Neuronal stem cell (in vitro differentiated cells): ENCODE results near the gene MLST8.
A peak's percentile ranks its signal among the peaks of the same experiment; 100 is the strongest.

ENCODE experiments used
- DNase-seq: peaks from one replicate; pipeline ENCODE4 v3.0.0-alpha.2; 2013; ENCODE audit warnings: low spot score
- H2AFZ ChIP-seq: one replicate; pipeline ENCODE4 v1.6.1; 2013; ENCODE audit warnings: mild to moderate bottlenecking, low read length, inconsistent platforms
- H2AK5ac ChIP-seq: 2 replicates; pipeline ENCODE4 v1.6.1; 2013; ENCODE audit warnings: low read depth, mild to moderate bottlenecking, inconsistent platforms, low read length, moderate library complexity, mixed read lengths
- H2BK120ac ChIP-seq: 2 replicates; pipeline ENCODE4 v1.6.1; 2013; ENCODE audit warnings: low read depth, mild to moderate bottlenecking, inconsistent platforms, low read length, moderate library complexity, mixed read lengths
- H2BK12ac ChIP-seq: one replicate; pipeline ENCODE4 v1.6.1; 2013; ENCODE audit warnings: low read length, inconsistent platforms
- H2BK15ac ChIP-seq: 2 replicates; pipeline ENCODE4 v1.6.1; 2013; ENCODE audit warnings: mild to moderate bottlenecking, low read length, inconsistent platforms, mixed read lengths
- H2BK5ac ChIP-seq: one replicate; pipeline ENCODE4 v1.6.1; 2013; ENCODE audit warnings: inconsistent platforms, mild to moderate bottlenecking, low read length, moderate library complexity
- H3K14ac ChIP-seq: one replicate; pipeline ENCODE4 v1.6.1; 2013; ENCODE audit warnings: low read length, inconsistent platforms
- H3K18ac ChIP-seq: 2 replicates; pipeline ENCODE4 v1.6.1; 2013; ENCODE audit warnings: low read length, inconsistent platforms
- H3K23ac ChIP-seq: 2 replicates; pipeline ENCODE4 v1.6.1; 2013; ENCODE audit warnings: low read depth, mild to moderate bottlenecking, mixed read lengths, low read length, inconsistent platforms; ENCODE audit not compliant: poor library complexity
- H3K27ac ChIP-seq: replicated peaks from 3 replicates; pipeline ENCODE4 v1.5.1; 2013; ENCODE audit warnings: low read length, inconsistent platforms
- H3K27me3 ChIP-seq, 3 experiments: 2 replicates each; pipeline ENCODE4 v1.6.1; 2013; ENCODE audit warnings: low read length in 3 of 3, mild to moderate bottlenecking in 2 of 3, inconsistent platforms in 1 of 3, low read depth in 1 of 3, mixed read lengths in 1 of 3, moderate library complexity in 1 of 3; ENCODE audit not compliant: control insufficient read depth in 3 of 3, insufficient read depth in 3 of 3
- H3K36me3 ChIP-seq, 2 donors: replicated peaks in 1 of 2; 2 replicates each; pipeline ENCODE4 v1.6.1; 2013; ENCODE audit warnings: low read length in 2 of 2; ENCODE audit not compliant: control insufficient read depth in 2 of 2, insufficient read depth in 2 of 2
- H3K4ac ChIP-seq: 2 replicates; pipeline ENCODE4 v1.6.1; 2013; ENCODE audit warnings: inconsistent platforms, mild to moderate bottlenecking, low read length, moderate library complexity
- H3K4me1 ChIP-seq, 2 donors: 1 replicate in 1 of 2; 2 replicates in 1 of 2; pipeline ENCODE4 v1.6.1; 2013; ENCODE audit warnings: low read length in 2 of 2, low read depth in 1 of 2; ENCODE audit not compliant: control insufficient read depth in 2 of 2, insufficient read depth in 1 of 2
- H3K4me2 ChIP-seq: one replicate; pipeline ENCODE4 v1.6.1; 2013; ENCODE audit warnings: mild to moderate bottlenecking, low read length, inconsistent platforms; ENCODE audit not compliant: insufficient read depth, poor library complexity, severe bottlenecking
- H3K4me3 ChIP-seq, 2 donors: 2 replicates each; pipeline ENCODE4 v1.5.1; 2013; ENCODE audit warnings: low read length in 2 of 2, mild to moderate bottlenecking in 2 of 2, inconsistent platforms in 1 of 2, moderate library complexity in 1 of 2
- H3K79me1 ChIP-seq: one replicate; pipeline ENCODE4 v1.6.1; 2013; ENCODE audit warnings: low read depth, mild to moderate bottlenecking, inconsistent platforms, low read length, moderate library complexity
- H3K9ac ChIP-seq: one replicate; pipeline ENCODE4 v1.6.1; 2013; ENCODE audit warnings: mild to moderate bottlenecking, low read depth, low read length, inconsistent platforms; ENCODE audit not compliant: poor library complexity
- H3K9me3 ChIP-seq, 2 donors: replicated peaks in 1 of 2; 2 replicates each; pipeline versions ENCODE3 to v1.6.1; 2013; ENCODE audit warnings: low read length in 2 of 2, mild to moderate bottlenecking in 2 of 2, inconsistent platforms in 1 of 2, low read depth in 1 of 2, mixed read lengths in 1 of 2, moderate library complexity in 1 of 2; ENCODE audit not compliant: control insufficient read depth in 2 of 2, insufficient read depth in 1 of 2
- H4K8ac ChIP-seq: one replicate; pipeline ENCODE4 v1.6.1; 2013; ENCODE audit warnings: low read depth, mild to moderate bottlenecking, inconsistent platforms, low read length, moderate library complexity
- H4K91ac ChIP-seq: one replicate; pipeline ENCODE4 v1.6.1; 2013; ENCODE audit warnings: low read length, low read depth, mild to moderate bottlenecking, inconsistent platforms; ENCODE audit not compliant: poor library complexity
- WGBS, 2 donors: extraction: QIAGEN DNeasy Blood & Tissue Kit; methylation state at CpG; one replicate each; pipeline ENCODE4 v1.1.7; 2013; ENCODE audit warnings: missing lambda C conversion rate in 2 of 2, mixed read lengths in 1 of 2; ENCODE audit not compliant: insufficient read length in 2 of 2, insufficient replicate concordance in 1 of 2; ENCODE audit errors: extremely low coverage in 2 of 2; 5-methylcytosine and 5-hydroxymethylcytosine counted together

The MLST8 gene

GRCh38 chr16:2166263-2167067 is 38.8 kb upstream of the MLST8 start:
- H3K27me3 ChIP-seq: no peaks in the 10 kb centered on the region
- H3K9me3 ChIP-seq: no peaks in the 10 kb centered on the region
- H2BK5ac ChIP-seq: no peak overlapping the region
- no peak overlapping the region for H3K23ac ChIP-seq
- WGBS, 2 donors: no CpG with 5 or more reads among the region's 17 CpGs
- H4K91ac ChIP-seq: no peak overlapping the region
- no peak overlapping the region for H3K27ac ChIP-seq
- DNase-seq: no peak
- no peak overlapping the region for H3K4me3 ChIP-seq
- H2BK120ac ChIP-seq: no peak overlapping the region
- H3K18ac ChIP-seq: no peak overlapping the region
- H3K4ac ChIP-seq: no peak overlapping the region
- H3K4me1 ChIP-seq: no peaks in the 10 kb centered on the region
- no peak overlapping the region for H4K8ac ChIP-seq
- H2BK12ac ChIP-seq: no peak overlapping the region
- H3K9ac ChIP-seq: no peak overlapping the region
- peaks cover 24% of the 10 kb centered on the region for H3K79me1 ChIP-seq
- no peak overlapping the region for H2BK15ac ChIP-seq
- H3K36me3 ChIP-seq: peaks cover 15 to 55% of the 10 kb centered on the region in 2 donors
- no peak overlapping the region for H2AFZ ChIP-seq
- H3K4me2 ChIP-seq: no peak overlapping the region
- no peak overlapping the region for H2AK5ac ChIP-seq
- H3K14ac ChIP-seq: no peak overlapping the region

GRCh38 chr16:2167068-2167638 is 38.1 kb upstream of the MLST8 start:
- Histone ChIP-seq H3K36me3 (peaks cover 16 to 62% of the 10 kb centered on the region in 2 donors), H3K79me1 (peaks cover 25% of the 10 kb centered on the region), H2BK120ac (no peak overlapping the region), H3K4me3 (no peak overlapping the region), H2AK5ac (no peak overlapping the region), H3K27ac (no peak overlapping the region), H3K27me3 (no peaks in the 10 kb centered on the region), H2BK12ac (peak overlapping the region; percentile 22), H3K9ac (no peak overlapping the region), H3K18ac (no peak overlapping the region), H3K14ac (no peak overlapping the region), H2AFZ (no peak overlapping the region), H3K4ac (no peak overlapping the region), H4K8ac (no peak overlapping the region), H4K91ac (no peak overlapping the region), H3K9me3 (no peaks in the 10 kb centered on the region), H3K23ac (peak overlapping the region; percentile 20), H2BK5ac (no peak overlapping the region), H3K4me2 (peak overlapping the region; percentile 11), H2BK15ac (no peak overlapping the region), H3K4me1 (no peaks in the 10 kb centered on the region)
- WGBS, 2 donors: no CpG with 5 or more reads among the region's 18 CpGs
- DNase-seq: no peak

- H2BK12ac ChIP-seq: no peak overlapping the region
- H3K27ac ChIP-seq: no peak overlapping the region
- H4K8ac ChIP-seq: no peak overlapping the region
- no peak overlapping the region for H4K91ac ChIP-seq
- no peak overlapping the region for H2BK15ac ChIP-seq
- no peak overlapping the region for H2AFZ ChIP-seq
- no peak for DNase-seq
- H3K18ac ChIP-seq: no peak overlapping the region
- no peak overlapping the region for H3K14ac ChIP-seq
- H3K4me3 ChIP-seq: no peak overlapping the region
- H3K9ac ChIP-seq: no peak overlapping the region
- H3K4ac ChIP-seq: no peak overlapping the region
- peak overlapping the region; percentile 93 for H2BK5ac ChIP-seq
- peak overlapping the region; percentile 31 for H3K23ac ChIP-seq
- WGBS, 2 donors: no CpG with 5 or more reads among the region's 18 CpGs
- peaks cover 30 to 86% of the 10 kb centered on the region in 2 donors for H3K36me3 ChIP-seq
- no peak overlapping the region for H2AK5ac ChIP-seq
- no peaks in the 10 kb centered on the region for H3K9me3 ChIP-seq
- no peaks in the 10 kb centered on the region for H3K27me3 ChIP-seq
- no peak overlapping the region for H3K4me2 ChIP-seq
- peaks cover 13% of the 10 kb centered on the region for H3K79me1 ChIP-seq
- no peak overlapping the region for H2BK120ac ChIP-seq
- H3K4me1 ChIP-seq: no peaks in the 10 kb centered on the region
These were observed 35.2 kb upstream of the MLST8 start for GRCh38 chr16:2170080-2170479.

- no peak for DNase-seq
- Histone ChIP-seq H4K91ac (no peak overlapping the region), H2BK12ac (no peak overlapping the region), H2BK15ac (no peak overlapping the region), H3K18ac (no peak overlapping the region), H3K9me3 (no peaks in the 10 kb centered on the region), H3K4me1 (no peaks in the 10 kb centered on the region), H3K23ac (peak overlapping the region; percentile 44), H2AFZ (no peak overlapping the region), H2BK5ac (no peak overlapping the region), H3K14ac (no peak overlapping the region), H2BK120ac (no peak overlapping the region), H3K79me1 (peaks cover 7% of the 10 kb centered on the region), H3K4me3 (no peak overlapping the region), H3K4me2 (no peak overlapping the region), H3K9ac (no peak overlapping the region), H3K27ac (no peak overlapping the region), H3K36me3 (peaks cover 33 to 88% of the 10 kb centered on the region in 2 donors), H2AK5ac (no peak overlapping the region), H3K27me3 (no peaks in the 10 kb centered on the region), H4K8ac (no peak overlapping the region), H3K4ac (no peak overlapping the region)
- WGBS, 2 donors: no CpG with 5 or more reads among the region's 47 CpGs
These were observed 34.4 kb upstream of the MLST8 start for GRCh38 chr16:2170587-2171435.
